ENCODE results near the gene KRTAP9-7.
A peak's percentile ranks its signal among the peaks of the same experiment; 100 is the strongest.

The KRTAP9-7 gene

GRCh38 chr17:41318231-41318630 lies 42.7 kb downstream of the KRTAP9-7 start:
- Histone ChIP-seq H4K20me1 (ENCODE audit: insufficient read depth) (no peaks in the 10 kb centered on the region), H3K4me1 (ENCODE audit: low read depth, poor library complexity, severe bottlenecking) (no peaks in the 10 kb centered on the region), H3K4me2 (no peak overlapping the region), H2AFZ (ENCODE audit: low read depth) (no peak overlapping the region), H3K9ac (no peak overlapping the region), H3K79me2 (ENCODE audit: insufficient read depth, low read depth) (no peaks in the 10 kb centered on the region), H3K27me3 (ENCODE audit: insufficient read depth, low read depth) (no peaks in the 10 kb centered on the region), H3K27ac (no peak overlapping the region), H3K4me3 (IDR thresholded peaks at IDR 0.05; ENCODE audit: insufficient read depth, low read depth, low read length) (no peak overlapping the region), H3K36me3 (ENCODE audit: insufficient read depth) (no peaks in the 10 kb centered on the region)
- no peak for TF ChIP-seq CTCF (conservative IDR thresholded peaks at IDR 0.05; ENCODE audit: low read depth, low read length)

- no peaks in the 10 kb centered on the region for H3K4me1 ChIP-seq (ENCODE audit: low read depth, poor library complexity, severe bottlenecking)
- no peaks in the 10 kb centered on the region for H3K79me2 ChIP-seq (ENCODE audit: insufficient read depth, low read depth)
- H3K36me3 ChIP-seq (ENCODE audit: insufficient read depth): no peaks in the 10 kb centered on the region
- H3K27me3 ChIP-seq (ENCODE audit: insufficient read depth, low read depth): no peaks in the 10 kb centered on the region; the same call in 1 of the 2 replicates
- no peak overlapping the region for H3K4me3 ChIP-seq (IDR thresholded peaks at IDR 0.05; ENCODE audit: insufficient read depth, low read depth, low read length)
- no peak overlapping the region for H2AFZ ChIP-seq (ENCODE audit: low read depth)
- H3K27ac ChIP-seq: no peak overlapping the region
- H4K20me1 ChIP-seq (ENCODE audit: insufficient read depth): no peaks in the 10 kb centered on the region
- no peak overlapping the region for H3K4me2 ChIP-seq
- H3K9ac ChIP-seq: no peak overlapping the region
- peak; percentile 77 for TF ChIP-seq CTCF (conservative IDR thresholded peaks at IDR 0.05; ENCODE audit: low read depth, low read length)
These were observed 46.8 kb downstream of the KRTAP9-7 start for GRCh38 chr17:41322094-41322902.

- TF ChIP-seq CTCF (conservative IDR thresholded peaks at IDR 0.05; ENCODE audit: low read depth, low read length): no peak
- H4K20me1 ChIP-seq (ENCODE audit: insufficient read depth): no peaks in the 10 kb centered on the region
- H3K4me1 ChIP-seq (ENCODE audit: low read depth, poor library complexity, severe bottlenecking): no peaks in the 10 kb centered on the region
- no peak overlapping the region for H2AFZ ChIP-seq (ENCODE audit: low read depth)
- H3K4me2 ChIP-seq: no peak overlapping the region
- H3K36me3 ChIP-seq (ENCODE audit: insufficient read depth): no peaks in the 10 kb centered on the region
- H3K4me3 ChIP-seq (IDR thresholded peaks at IDR 0.05; ENCODE audit: insufficient read depth, low read depth, low read length): no peak overlapping the region
- no peaks in the 10 kb centered on the region for H3K79me2 ChIP-seq (ENCODE audit: insufficient read depth, low read depth)
- H3K27me3 ChIP-seq (ENCODE audit: insufficient read depth, low read depth): no peaks in the 10 kb centered on the region; the same call in 1 of the 2 replicates
- H3K27ac ChIP-seq: no peak overlapping the region
- H3K9ac ChIP-seq: no peak overlapping the region
These were observed 47.7 kb downstream of the KRTAP9-7 start for GRCh38 chr17:41322903-41323895.

- no peak overlapping the region for H3K9ac ChIP-seq
- peak; percentile 48; the same call in 1 of the 2 replicates for TF ChIP-seq CTCF (conservative IDR thresholded peaks at IDR 0.05; ENCODE audit: low read depth, low read length)
- H4K20me1 ChIP-seq (ENCODE audit: insufficient read depth): no peaks in the 10 kb centered on the region
- H3K4me1 ChIP-seq (ENCODE audit: low read depth, poor library complexity, severe bottlenecking): no peaks in the 10 kb centered on the region
- H3K36me3 ChIP-seq (ENCODE audit: insufficient read depth): no peaks in the 10 kb centered on the region
- no peak overlapping the region for H2AFZ ChIP-seq (ENCODE audit: low read depth)
- no peak overlapping the region for H3K4me2 ChIP-seq
- no peak overlapping the region for H3K4me3 ChIP-seq (IDR thresholded peaks at IDR 0.05; ENCODE audit: insufficient read depth, low read depth, low read length)
- H3K27ac ChIP-seq: no peak overlapping the region
- H3K79me2 ChIP-seq (ENCODE audit: insufficient read depth, low read depth): no peaks in the 10 kb centered on the region
- H3K27me3 ChIP-seq (ENCODE audit: insufficient read depth, low read depth): no peaks in the 10 kb centered on the region; the same call in 1 of the 2 replicates
These were observed 48.9 kb downstream of the KRTAP9-7 start for GRCh38 chr17:41324180-41325075.
